Uterus (tissue), 4 donors: ENCODE data around the gene SYVN1. TPM values are rescaled to one million over a fixed set of nuclear protein-coding genes. Genes with fewer than 3 reads are reported as not detected.
A peak's percentile ranks its signal among the peaks of the same experiment; 100 is the strongest.

Experiments used
- DNase-seq, 2 donors: peaks; one replicate each; pipeline ENCODE4 v3.0.0-alpha.2; 2019 to 2020
- H3K27ac ChIP-seq, 2 donors: fragments of 200-600 bp; sonication (generic); 1 replicate in 1 of 2; 2 replicates in 1 of 2; pipeline ENCODE4 v1.5.1; 2016 to 2018
- H3K27me3 ChIP-seq, 2 donors: fragments of 200-600 bp; sonication (generic); one replicate each; pipeline ENCODE4 v1.5.1; 2018 to 2019; ENCODE audit warnings: control low read depth in 1 of 2
- H3K36me3 ChIP-seq, 2 donors: fragments of 200-600 bp; sonication (generic); one replicate each; pipeline ENCODE4 v1.5.1; 2019; ENCODE audit warnings: control low read depth in 1 of 2
- H3K4me1 ChIP-seq, 2 donors: fragments of 200-600 bp; sonication (generic); one replicate each; pipeline ENCODE4 v1.5.1; 2018 to 2019; ENCODE audit warnings: control low read depth in 1 of 2
- H3K4me3 ChIP-seq, 2 donors: fragments of 200-600 bp; sonication (generic); 1 replicate in 1 of 2; 2 replicates in 1 of 2; pipeline ENCODE4 v1.5.1; 2018 to 2019; ENCODE audit warnings: mild to moderate bottlenecking in 1 of 2
- H3K9me3 ChIP-seq, 2 donors: fragments of 200-600 bp; sonication (generic); one replicate each; pipeline ENCODE4 v1.5.1; 2019; ENCODE audit warnings: control low read depth in 1 of 2
- CTCF ChIP-seq, 4 experiments: fragments of 200-600 bp in 2 of 4; fragments of 450-650 bp in 2 of 4; sonication (generic) in 2 of 4; IDR thresholded peaks; one replicate each; pipeline ENCODE4 v1.5.1; 2016 to 2019; ENCODE audit warnings: antibody characterized with exemption in 4 of 4, mild to moderate bottlenecking in 2 of 4, moderate library complexity in 1 of 4
- POLR2A ChIP-seq, 2 donors: fragments of 450-650 bp; IDR thresholded peaks; one replicate each; pipeline ENCODE4 v1.6.1; 2016; ENCODE audit warnings: antibody characterized with exemption in 2 of 2, mild to moderate bottlenecking in 1 of 2, moderate library complexity in 1 of 2
- intact Hi-C: fragments of 100-400 bp; cut with DNase I; formaldehyde crosslinking; loops from one replicate; pipeline ENCODE4 v1.15.1; 2023; ENCODE audit warnings: low total_unique reads
- total RNA-seq, 4 donors: library from RNA; depleted of rRNA in 3 of 4; stranded (reverse); fragments of >200 nt in 3 of 4; gene quantifications; one replicate each; pipeline versions ENCODE4 v1.1.0 to v1.2.4, GENCODE V29; 2014 to 2023
- donor health status: DM: yes; HTN: yes; CAD: no.

The SYVN1 gene
- 10 to 100 TPM; 34.7 to 88.8 (median 60.5) TPM for total RNA-seq

GRCh38 chr11:65134240-65134951 lies at the start of gene SYVN1:
Gene SYVN1, minus strand, starts transcription at chr11:65134519. Its CDS starts 918 bp downstream, at chr11:65133601.
- Histone ChIP-seq H3K4me3 (peak within 1 kb of the TSS; percentile 57 to 64), H3K9me3 (no peaks in the 10 kb centered on the region), H3K36me3 (no peaks in the 10 kb centered on the region), H3K27ac (peak within 1 kb of the TSS; percentile 96 to 97), H3K4me1 (peaks cover 0 to 13% of the 10 kb centered on the region in 2 donors), H3K27me3 (no peaks in the 10 kb centered on the region)
- TF ChIP-seq POLR2A (IDR thresholded peaks at IDR 0.05) (peak; percentile 82 to 96), CTCF (IDR thresholded peaks at IDR 0.05) (peak in 2 of 4 experiments; percentile 18 to 32)
- intact Hi-C loops = no loop called here
- peak; percentile 89 to 91 for DNase-seq

GRCh38 chr11:65183201-65183891 lies 49.0 kb upstream of the SYVN1 start:
- Histone ChIP-seq H3K9me3 (no peaks in the 10 kb centered on the region), H3K27me3 (no peaks in the 10 kb centered on the region), H3K4me1 (peaks cover 0 to 11% of the 10 kb centered on the region in 2 donors), H3K36me3 (no peaks in the 10 kb centered on the region), H3K27ac (peak overlapping the region; percentile 82 to 91), H3K4me3 (no peak overlapping the region)
- DNase-seq = no peak
- no peak for TF ChIP-seq CTCF (IDR thresholded peaks at IDR 0.05)
- no peak for TF ChIP-seq POLR2A (IDR thresholded peaks at IDR 0.05)
- intact Hi-C loops = no loop called here

GRCh38 chr11:65182258-65183170 lies 48.2 kb upstream of the SYVN1 start:
- Histone ChIP-seq H3K36me3 (no peaks in the 10 kb centered on the region), H3K4me3 (peak overlapping the region; percentile 63 to 81), H3K9me3 (no peaks in the 10 kb centered on the region), H3K4me1 (peaks cover 0 to 11% of the 10 kb centered on the region in 2 donors), H3K27ac (peak overlapping the region; percentile 82 to 91), H3K27me3 (no peaks in the 10 kb centered on the region)
- DNase-seq = no peak
- TF ChIP-seq CTCF (IDR thresholded peaks at IDR 0.05) (no peak), POLR2A (IDR thresholded peaks at IDR 0.05) (no peak)
- intact Hi-C loops = no loop called here

GRCh38 chr11:65181569-65182257 lies 47.4 kb upstream of the SYVN1 start, which contains the start of gene CAPN1:
Gene CAPN1, plus strand, starts transcription at chr11:65181928. Its CDS starts 774 bp downstream, at chr11:65182702.
- Histone ChIP-seq H3K4me1 (peaks cover 0 to 11% of the 10 kb centered on the region in 2 donors), H3K27ac (peak within 1 kb of the TSS; percentile 82 to 91), H3K36me3 (no peaks in the 10 kb centered on the region), H3K27me3 (no peaks in the 10 kb centered on the region), H3K9me3 (no peaks in the 10 kb centered on the region), H3K4me3 (peak within 1 kb of the TSS; percentile 63 to 81)
- DNase-seq = peak; percentile 86 to 89
- TF ChIP-seq POLR2A (IDR thresholded peaks at IDR 0.05) = no peak
- TF ChIP-seq CTCF (IDR thresholded peaks at IDR 0.05) = no peak
- intact Hi-C loops = no loop called here
